GM13976 (cell line): ENCODE measurements around the gene KANSL1.

Source experiments
- DNase-seq: peaks from one replicate; pipeline ENCODE4 v3.0.0; 2012; ENCODE audit warnings: low spot score
- CTCF ChIP-seq: IDR thresholded peaks from 2 replicates; pipeline ENCODE4 v1.5.1; 2012; ENCODE audit warnings: borderline replicate concordance, mild to moderate bottlenecking; ENCODE audit not compliant: insufficient read depth; ENCODE audit errors: extremely low read depth, missing control alignments, control extremely low read depth
- in situ Hi-C: fragments of 300-500 bp; cut with MboI; formaldehyde crosslinking; loops from one replicate; pipeline ENCODE4 v1.12.0; 2022; ENCODE audit warnings: low sequenced_read_pairs, mixed read lengths, inconsistent platforms; ENCODE audit not compliant: unreplicated experiment

The KANSL1 gene

GRCh38 chr17:45998987-45999899 lies 194.0 kb downstream of the KANSL1 start, which contains the start of gene STH:
TSS of gene STH (plus strand) at chr17:45999250. CDS start at chr17:45999280, 30 bp downstream.
- no peak for TF ChIP-seq CTCF
- in situ Hi-C loops, result no loop called here
- DNase-seq, result no peak

GRCh38 chr17:45997624-45998023 lies 195.6 kb downstream of the KANSL1 start:
- no peak for TF ChIP-seq CTCF
- DNase-seq, result no peak
- in situ Hi-C loops, result no loop called here

- no peak for TF ChIP-seq CTCF
- in situ Hi-C loops, result no loop called here
- DNase-seq, result no peak
These were observed 196.1 kb downstream of the KANSL1 start for GRCh38 chr17:45997166-45997565.

- in situ Hi-C loops, result no loop called here
These were observed 196.8 kb downstream of the KANSL1 start for GRCh38 chr17:45996282-45996937.

GRCh38 chr17:45995627-45996270 lies 197.5 kb downstream of the KANSL1 start:
- no peak for DNase-seq
- in situ Hi-C loops, result no loop called here
- no peak for TF ChIP-seq CTCF

More at GRCh38 chr17:45996282-45996937, 196.8 kb downstream of the KANSL1 start:
- no peak for TF ChIP-seq CTCF
- no peak for DNase-seq

- TF ChIP-seq CTCF, result no peak
- DNase-seq, result no peak
- in situ Hi-C loops, result no loop called here
These were observed 198.2 kb downstream of the KANSL1 start for GRCh38 chr17:45994987-45995386.
